GM12878 (cell line): ENCODE data around the gene TCEAL4. TPM values are rescaled to one million over a fixed set of nuclear protein-coding genes. Genes with fewer than 3 reads are reported as not detected.

ENCODE experiments used
- ATAC-seq: fragments of 200-7000 bp; cut with Tn5 transposase; 3 replicates; pipeline ENCODE4 v1.9.1; 2020; ENCODE audit warnings: mild to moderate bottlenecking, moderate library complexity
- BruUV-seq: library from RNA; stranded (reverse); fragments of 400-500 nt; replicated peaks from 2 replicates; lab custom pipeline; 2021; lab: Mats Ljungman, UMichigan
- CTCF ChIA-PET: fragments of 300-600 bp; sonication (Branson Sonifier 250); formaldehyde crosslinking; extraction: SDS; loops from one replicate; lab custom pipeline; 2021; ENCODE audit warnings: inconsistent platforms; lab: Yijun Ruan, JAX
- POLR2A ChIA-PET: fragments of 350-600 bp; formaldehyde crosslinking; extraction: SDS; loops from one replicate; lab custom pipeline; 2021; ENCODE audit warnings: inconsistent platforms; lab: Charles Lee
- RAD21 ChIA-PET: fragments of 300-600 bp; sonication (Branson Sonifier 250); formaldehyde crosslinking; loops from one replicate; lab custom pipeline; 2023; ENCODE audit warnings: antibody characterized with exemption; ENCODE audit not compliant: unreplicated experiment; lab: Charles Lee
- SMC1A ChIA-PET: fragments of 300-600 bp; sonication (Branson Sonifier 250); formaldehyde crosslinking; loops from one replicate; lab custom pipeline; 2023; ENCODE audit not compliant: unreplicated experiment, uncharacterized antibody; lab: Charles Lee
- DNase-seq: peaks from one replicate; pipeline ENCODE4 v3.0.0-alpha.2; 2011; ENCODE audit warnings: low read depth, low spot score
- FAIRE-seq: peaks from 3 replicates; lab custom pipeline; 2011; peaks lifted over from hg19 to GRCh38; lab: Jason Lieb, UNC
- H2AFZ ChIP-seq: 2 replicates; pipeline ENCODE4 v1.6.0; 2011; ENCODE audit warnings: low read depth, low read length, control low read depth; ENCODE audit not compliant: control insufficient read depth
- H3K27ac ChIP-seq: 2 replicates; pipeline ENCODE4 v1.5.1; 2011; ENCODE audit warnings: control low read depth; ENCODE audit not compliant: control insufficient read depth, insufficient read depth
- H3K27me3 ChIP-seq, 2 experiments: replicated peaks in 1 of 2; 2 replicates each; pipeline versions ENCODE4 v1.6.0 to v1.6.1; 2011; ENCODE audit warnings: low read length in 1 of 2; ENCODE audit not compliant: control insufficient read depth in 2 of 2, insufficient read depth in 2 of 2
- H3K36me3 ChIP-seq, 2 experiments: 2 replicates each; pipeline ENCODE4 v1.5.1; 2011; ENCODE audit warnings: low read length in 1 of 2; ENCODE audit not compliant: control insufficient read depth in 2 of 2, insufficient read depth in 2 of 2
- H3K4me1 ChIP-seq: 2 replicates; pipeline ENCODE4 v1.6.1; 2011; ENCODE audit warnings: mild to moderate bottlenecking, low read length, moderate library complexity, mixed read lengths; ENCODE audit not compliant: control insufficient read depth, insufficient read depth
- H3K4me2 ChIP-seq: 2 replicates; pipeline ENCODE4 v1.6.0; 2011; ENCODE audit warnings: control low read depth; ENCODE audit not compliant: control insufficient read depth, insufficient read depth
- H3K4me3 ChIP-seq: fragments of 200-600 bp; sonication (generic); 2 replicates; pipeline ENCODE4 v1.5.1; 2016
- H3K79me2 ChIP-seq: 2 replicates; pipeline ENCODE4 v1.6.0; 2011; ENCODE audit warnings: low read length; ENCODE audit not compliant: control insufficient read depth, insufficient read depth
- H3K9ac ChIP-seq: 2 replicates; pipeline ENCODE4 v1.8.0; 2011; ENCODE audit warnings: low read length, control low read depth, mixed read lengths; ENCODE audit not compliant: control insufficient read depth, insufficient read depth
- H3K9me3 ChIP-seq: replicated peaks from 3 replicates; pipeline ENCODE4 v1.5.1; 2011; ENCODE audit warnings: mild to moderate bottlenecking, low read length; ENCODE audit not compliant: control insufficient read depth, insufficient read depth
- H4K20me1 ChIP-seq: 2 replicates; pipeline ENCODE4 v1.6.0; 2011; ENCODE audit not compliant: control insufficient read depth, insufficient read depth
- BACH1 ChIP-seq: fragments of 450-650 bp; IDR thresholded peaks from 2 replicates; pipeline ENCODE4 v1.6.1; 2017; ENCODE audit warnings: mild to moderate bottlenecking, borderline replicate concordance
- EGR1 ChIP-seq, 2 experiments: IDR thresholded peaks; 1 replicate in 1 of 2; 2 replicates in 1 of 2; pipeline ENCODE4 v1.6.1; 2011 to 2012; ENCODE audit warnings: low read depth in 2 of 2, low read length in 2 of 2, borderline replicate concordance in 1 of 2, mild to moderate bottlenecking in 1 of 2, moderate library complexity in 1 of 2
- FOXK2 ChIP-seq: fragments of 450-650 bp; IDR thresholded peaks from 2 replicates; pipeline ENCODE4 v1.6.1; 2017; ENCODE audit warnings: mild to moderate bottlenecking, moderate library complexity
- HDGF ChIP-seq: fragments of 450-650 bp; IDR thresholded peaks from 2 replicates; pipeline ENCODE4 v1.6.1; 2016; ENCODE audit warnings: antibody characterized with exemption
- IRF3 ChIP-seq: fragments of 450-650 bp; IDR thresholded peaks from 2 replicates; pipeline ENCODE4 v1.6.1; 2014; ENCODE audit warnings: mild to moderate bottlenecking
- MTA3 ChIP-seq: IDR thresholded peaks from 2 replicates; pipeline ENCODE4 v1.6.1; 2012; ENCODE audit warnings: low read length, inconsistent platforms, borderline replicate concordance
- NFIC ChIP-seq: IDR thresholded peaks from 2 replicates; pipeline ENCODE4 v1.6.1; 2012; ENCODE audit warnings: low read depth, mild to moderate bottlenecking, inconsistent platforms, low read length, moderate library complexity
- ZNF622 ChIP-seq: fragments of 450-650 bp; IDR thresholded peaks from 2 replicates; pipeline ENCODE4 v1.6.1; 2017; ENCODE audit warnings: mild to moderate bottlenecking, inconsistent platforms
- in situ Hi-C: fragments of 300-500 bp; cut with MboI; formaldehyde crosslinking; loops from 9 replicates; pipeline ENCODE4 v1.14.3; 2018; ENCODE audit warnings: mixed read lengths
- intact Hi-C: fragments of 100-400 bp; cut with micrococcal nuclease; formaldehyde crosslinking; loops from one replicate; pipeline ENCODE4 v1.14.2; 2022; ENCODE audit not compliant: unreplicated experiment
- polyA plus RNA-seq, 11 experiments: library from polyadenylated mRNA; depleted of rRNA in 4 of 11; unstranded in 6 of 11; stranded (reverse) in 5 of 11; fragments of >200 nt; fragmentation: Nextera tagmentation in 4 of 11; fragmentation: Illumina TruSeq in 1 of 11; extraction: Ambion mirVana in 4 of 11; extraction: Trizol in 1 of 11; gene quantifications; 1 replicate in 1 of 11; 2 replicates in 10 of 11; pipeline versions ENCODE4 v1.2.1 to v1.2.3, GENCODE V29; 2011 to 2016; ENCODE audit warnings: inconsistent platforms in 2 of 11, missing spikeins in 2 of 11, low read depth in 1 of 11
- total RNA-seq, 4 experiments: library from RNA; depleted of rRNA in 3 of 4; stranded (reverse); fragments of >200 nt in 3 of 4; fragmentation: Illumina TruSeq in 1 of 4; extraction: Trizol in 1 of 4; gene quantifications; 2 replicates each; pipeline versions ENCODE4 v1.2.1 to v1.2.3, GENCODE V29; 2013 to 2021
- TF ChIP-seq, protein P1 (sequence below): fragments of 450-650 bp; IDR thresholded peaks from 2 replicates; pipeline ENCODE4 v1.6.1; 2017; ENCODE audit warnings: mild to moderate bottlenecking, moderate library complexity
- TF ChIP-seq, protein P2 (sequence below): fragments of 450-650 bp; IDR thresholded peaks from 2 replicates; pipeline ENCODE4 v1.6.1; 2018; ENCODE audit warnings: borderline replicate concordance, mild to moderate bottlenecking; ENCODE audit not compliant: partially characterized antibody
- TF ChIP-seq, protein P3 (sequence below): fragments of 450-650 bp; IDR thresholded peaks from 2 replicates; pipeline ENCODE4 v1.6.1; 2017; ENCODE audit warnings: mild to moderate bottlenecking, moderate library complexity

The TCEAL4 gene
- total and polyA plus RNA-seq, 10 of the 15 experiments (the other 5 are each of a cell fraction or from before 2014, with no cell fraction given) = 9.6 to 63.8 (median 32.1) TPM

DNA sequence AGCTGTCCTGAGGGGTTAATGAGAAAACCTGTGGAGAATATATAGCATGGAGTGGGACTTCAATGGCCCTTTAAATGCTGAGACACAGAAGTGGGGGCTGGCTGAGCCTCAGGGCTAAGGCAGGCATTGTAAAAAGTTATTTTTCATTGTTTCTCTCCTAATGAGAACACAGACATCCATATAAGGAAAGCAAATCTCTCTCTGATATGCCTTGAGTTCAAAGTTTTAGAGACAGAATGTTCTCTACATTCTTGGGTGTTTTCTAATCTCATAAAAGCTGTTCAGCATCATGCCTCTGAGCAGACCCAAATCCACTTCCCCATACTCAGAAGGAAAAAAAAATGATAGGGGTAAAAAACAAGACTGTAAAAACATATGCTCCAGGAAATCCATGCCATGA, 49.2 kb upstream of the TCEAL4 start:
- Histone ChIP-seq H3K9me3 (no peaks in the 10 kb centered on the region), H3K4me1 (no peaks in the 10 kb centered on the region), H3K36me3 (no peaks in the 10 kb centered on the region), H4K20me1 (no peaks in the 10 kb centered on the region), H3K4me2 (no peak overlapping the region), H3K4me3 (no peak overlapping the region), H3K27me3 (no peaks in the 10 kb centered on the region), H3K27ac (no peak overlapping the region), H2AFZ (no peak overlapping the region), H3K79me2 (no peaks in the 10 kb centered on the region), H3K9ac (no peak overlapping the region)
- intact Hi-C loops = loop anchor here (10.0 kb wide), 1 partner anchor 599 kb away; no protein-coding TSS in a partner anchor
- ChIA-PET SMC1A (interaction anchor here (1.8 kb wide), 1 partner anchor 94 kb away, joined by 6 read pairs; no protein-coding TSS in a partner anchor), CTCF (interaction anchor here (0.8 to 1.1 kb wide), 2 partner anchors 25 to 94 kb away, joined by 3 read pairs; no protein-coding TSS in a partner anchor), RAD21 (interaction anchor here (1.0 kb wide), 1 partner anchor 9 kb away, joined by 3 read pairs; no protein-coding TSS in a partner anchor), POLR2A (no interaction called here)
- ATAC-seq (no peak), FAIRE-seq (no peak), DNase-seq (no peak)
- BruUV-seq = no TSS peak
- in situ Hi-C loops = no loop called here
- TF ChIP-seq, protein P1, sequence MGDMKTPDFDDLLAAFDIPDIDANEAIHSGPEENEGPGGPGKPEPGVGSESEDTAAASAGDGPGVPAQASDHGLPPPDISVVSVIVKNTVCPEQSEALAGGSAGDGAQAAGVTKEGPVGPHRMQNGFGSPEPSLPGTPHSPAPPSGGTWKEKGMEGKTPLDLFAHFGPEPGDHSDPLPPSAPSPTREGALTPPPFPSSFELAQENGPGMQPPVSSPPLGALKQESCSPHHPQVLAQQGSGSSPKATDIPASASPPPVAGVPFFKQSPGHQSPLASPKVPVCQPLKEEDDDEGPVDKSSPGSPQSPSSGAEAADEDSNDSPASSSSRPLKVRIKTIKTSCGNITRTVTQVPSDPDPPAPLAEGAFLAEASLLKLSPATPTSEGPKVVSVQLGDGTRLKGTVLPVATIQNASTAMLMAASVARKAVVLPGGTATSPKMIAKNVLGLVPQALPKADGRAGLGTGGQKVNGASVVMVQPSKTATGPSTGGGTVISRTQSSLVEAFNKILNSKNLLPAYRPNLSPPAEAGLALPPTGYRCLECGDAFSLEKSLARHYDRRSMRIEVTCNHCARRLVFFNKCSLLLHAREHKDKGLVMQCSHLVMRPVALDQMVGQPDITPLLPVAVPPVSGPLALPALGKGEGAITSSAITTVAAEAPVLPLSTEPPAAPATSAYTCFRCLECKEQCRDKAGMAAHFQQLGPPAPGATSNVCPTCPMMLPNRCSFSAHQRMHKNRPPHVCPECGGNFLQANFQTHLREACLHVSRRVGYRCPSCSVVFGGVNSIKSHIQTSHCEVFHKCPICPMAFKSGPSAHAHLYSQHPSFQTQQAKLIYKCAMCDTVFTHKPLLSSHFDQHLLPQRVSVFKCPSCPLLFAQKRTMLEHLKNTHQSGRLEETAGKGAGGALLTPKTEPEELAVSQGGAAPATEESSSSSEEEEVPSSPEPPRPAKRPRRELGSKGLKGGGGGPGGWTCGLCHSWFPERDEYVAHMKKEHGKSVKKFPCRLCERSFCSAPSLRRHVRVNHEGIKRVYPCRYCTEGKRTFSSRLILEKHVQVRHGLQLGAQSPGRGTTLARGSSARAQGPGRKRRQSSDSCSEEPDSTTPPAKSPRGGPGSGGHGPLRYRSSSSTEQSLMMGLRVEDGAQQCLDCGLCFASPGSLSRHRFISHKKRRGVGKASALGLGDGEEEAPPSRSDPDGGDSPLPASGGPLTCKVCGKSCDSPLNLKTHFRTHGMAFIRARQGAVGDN = no peak
- TF ChIP-seq ZNF622 (no peak), HDGF (no peak), BACH1 (no peak), FOXK2 (no peak), MTA3 (no peak), NFIC (no peak), IRF3 (no peak), EGR1 (IDR thresholded peaks at IDR 0.05; ENCODE audit: borderline replicate concordance in 1 of 2, low read depth in 2 of 2, low read length in 2 of 2) (no peak)
- TF ChIP-seq, protein P2, sequence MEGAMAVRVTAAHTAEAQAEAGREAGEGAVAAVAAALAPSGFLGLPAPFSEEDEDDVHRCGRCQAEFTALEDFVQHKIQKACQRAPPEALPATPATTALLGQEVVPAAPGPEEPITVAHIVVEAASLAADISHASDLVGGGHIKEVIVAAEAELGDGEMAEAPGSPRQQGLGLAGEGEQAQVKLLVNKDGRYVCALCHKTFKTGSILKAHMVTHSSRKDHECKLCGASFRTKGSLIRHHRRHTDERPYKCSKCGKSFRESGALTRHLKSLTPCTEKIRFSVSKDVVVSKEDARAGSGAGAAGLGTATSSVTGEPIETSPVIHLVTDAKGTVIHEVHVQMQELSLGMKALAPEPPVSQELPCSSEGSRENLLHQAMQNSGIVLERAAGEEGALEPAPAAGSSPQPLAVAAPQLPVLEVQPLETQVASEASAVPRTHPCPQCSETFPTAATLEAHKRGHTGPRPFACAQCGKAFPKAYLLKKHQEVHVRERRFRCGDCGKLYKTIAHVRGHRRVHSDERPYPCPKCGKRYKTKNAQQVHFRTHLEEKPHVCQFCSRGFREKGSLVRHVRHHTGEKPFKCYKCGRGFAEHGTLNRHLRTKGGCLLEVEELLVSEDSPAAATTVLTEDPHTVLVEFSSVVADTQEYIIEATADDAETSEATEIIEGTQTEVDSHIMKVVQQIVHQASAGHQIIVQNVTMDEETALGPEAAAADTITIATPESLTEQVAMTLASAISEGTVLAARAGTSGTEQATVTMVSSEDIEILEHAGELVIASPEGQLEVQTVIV = no peak
- TF ChIP-seq, protein P3, sequence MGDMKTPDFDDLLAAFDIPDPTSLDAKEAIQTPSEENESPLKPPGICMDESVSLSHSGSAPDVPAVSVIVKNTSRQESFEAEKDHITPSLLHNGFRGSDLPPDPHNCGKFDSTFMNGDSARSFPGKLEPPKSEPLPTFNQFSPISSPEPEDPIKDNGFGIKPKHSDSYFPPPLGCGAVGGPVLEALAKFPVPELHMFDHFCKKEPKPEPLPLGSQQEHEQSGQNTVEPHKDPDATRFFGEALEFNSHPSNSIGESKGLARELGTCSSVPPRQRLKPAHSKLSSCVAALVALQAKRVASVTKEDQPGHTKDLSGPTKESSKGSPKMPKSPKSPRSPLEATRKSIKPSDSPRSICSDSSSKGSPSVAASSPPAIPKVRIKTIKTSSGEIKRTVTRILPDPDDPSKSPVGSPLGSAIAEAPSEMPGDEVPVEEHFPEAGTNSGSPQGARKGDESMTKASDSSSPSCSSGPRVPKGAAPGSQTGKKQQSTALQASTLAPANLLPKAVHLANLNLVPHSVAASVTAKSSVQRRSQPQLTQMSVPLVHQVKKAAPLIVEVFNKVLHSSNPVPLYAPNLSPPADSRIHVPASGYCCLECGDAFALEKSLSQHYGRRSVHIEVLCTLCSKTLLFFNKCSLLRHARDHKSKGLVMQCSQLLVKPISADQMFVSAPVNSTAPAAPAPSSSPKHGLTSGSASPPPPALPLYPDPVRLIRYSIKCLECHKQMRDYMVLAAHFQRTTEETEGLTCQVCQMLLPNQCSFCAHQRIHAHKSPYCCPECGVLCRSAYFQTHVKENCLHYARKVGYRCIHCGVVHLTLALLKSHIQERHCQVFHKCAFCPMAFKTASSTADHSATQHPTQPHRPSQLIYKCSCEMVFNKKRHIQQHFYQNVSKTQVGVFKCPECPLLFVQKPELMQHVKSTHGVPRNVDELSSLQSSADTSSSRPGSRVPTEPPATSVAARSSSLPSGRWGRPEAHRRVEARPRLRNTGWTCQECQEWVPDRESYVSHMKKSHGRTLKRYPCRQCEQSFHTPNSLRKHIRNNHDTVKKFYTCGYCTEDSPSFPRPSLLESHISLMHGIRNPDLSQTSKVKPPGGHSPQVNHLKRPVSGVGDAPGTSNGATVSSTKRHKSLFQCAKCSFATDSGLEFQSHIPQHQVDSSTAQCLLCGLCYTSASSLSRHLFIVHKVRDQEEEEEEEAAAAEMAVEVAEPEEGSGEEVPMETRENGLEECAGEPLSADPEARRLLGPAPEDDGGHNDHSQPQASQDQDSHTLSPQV = no peak
